ENCODE measurements around the gene TREML1. TPM values are rescaled to one million over a fixed set of nuclear protein-coding genes. Genes with fewer than 3 reads are reported as not detected.

Gene TREML1
- polyA plus RNA-seq, 1 experiment = not detected

DNA sequence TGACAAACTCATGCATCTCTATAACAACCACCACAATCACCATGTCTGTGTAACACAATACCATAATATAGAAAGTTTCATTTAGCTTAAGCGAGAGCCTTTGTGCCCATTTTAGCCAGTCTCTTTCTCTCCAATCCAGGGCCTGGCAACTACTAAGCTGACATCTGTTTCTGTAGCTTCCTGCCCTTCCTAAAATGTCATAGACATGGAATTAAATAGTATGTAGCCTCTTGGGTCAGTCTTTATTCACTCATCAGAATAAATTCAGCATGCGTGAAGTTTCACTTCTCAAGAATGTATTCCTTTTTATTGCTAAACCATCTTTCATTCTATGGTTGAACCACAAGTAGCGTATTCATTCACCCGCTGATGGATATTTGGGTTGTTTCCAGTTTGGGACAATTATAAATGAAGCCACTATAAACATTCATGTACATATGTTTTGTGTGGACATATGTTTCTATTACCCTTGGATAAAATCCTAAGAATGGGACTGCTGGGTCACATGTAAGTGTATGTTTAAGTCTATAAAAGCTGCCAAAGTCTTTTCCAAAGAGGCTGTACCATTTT lies 10.5 kb upstream of the TREML1 start:
- no peak for DNase-seq (ENCODE audit: low read depth, low spot score)
- CTCF ChIA-PET = interaction anchor here (0.7 kb wide), 1 partner anchor 16 kb away, joined by 3 read pairs; no protein-coding TSS in a partner anchor
- TF ChIP-seq, protein P1, sequence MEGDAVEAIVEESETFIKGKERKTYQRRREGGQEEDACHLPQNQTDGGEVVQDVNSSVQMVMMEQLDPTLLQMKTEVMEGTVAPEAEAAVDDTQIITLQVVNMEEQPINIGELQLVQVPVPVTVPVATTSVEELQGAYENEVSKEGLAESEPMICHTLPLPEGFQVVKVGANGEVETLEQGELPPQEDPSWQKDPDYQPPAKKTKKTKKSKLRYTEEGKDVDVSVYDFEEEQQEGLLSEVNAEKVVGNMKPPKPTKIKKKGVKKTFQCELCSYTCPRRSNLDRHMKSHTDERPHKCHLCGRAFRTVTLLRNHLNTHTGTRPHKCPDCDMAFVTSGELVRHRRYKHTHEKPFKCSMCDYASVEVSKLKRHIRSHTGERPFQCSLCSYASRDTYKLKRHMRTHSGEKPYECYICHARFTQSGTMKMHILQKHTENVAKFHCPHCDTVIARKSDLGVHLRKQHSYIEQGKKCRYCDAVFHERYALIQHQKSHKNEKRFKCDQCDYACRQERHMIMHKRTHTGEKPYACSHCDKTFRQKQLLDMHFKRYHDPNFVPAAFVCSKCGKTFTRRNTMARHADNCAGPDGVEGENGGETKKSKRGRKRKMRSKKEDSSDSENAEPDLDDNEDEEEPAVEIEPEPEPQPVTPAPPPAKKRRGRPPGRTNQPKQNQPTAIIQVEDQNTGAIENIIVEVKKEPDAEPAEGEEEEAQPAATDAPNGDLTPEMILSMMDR (IDR thresholded peaks at IDR 0.05; ENCODE audit: low read depth, low read length) = no peak

DNA sequence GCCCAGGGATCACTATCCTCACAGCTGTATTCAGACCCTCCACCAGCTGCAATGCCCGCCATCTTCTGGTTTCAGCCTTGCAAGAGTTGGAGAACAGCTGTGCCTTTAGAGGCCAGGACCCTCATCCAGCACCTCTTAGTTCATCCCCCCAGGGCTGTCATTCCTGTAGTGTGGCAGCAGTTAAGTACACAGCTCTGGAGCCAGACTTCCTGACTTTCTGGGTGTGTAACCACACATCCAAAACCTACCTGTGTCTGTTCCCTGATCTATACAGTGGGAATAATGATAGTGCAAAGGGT lies 9.2 kb upstream of the TREML1 start:
- Histone ChIP-seq H3K4me3 (ENCODE audit: low read depth, low read length) (no peak overlapping the region), H3K27ac (ENCODE audit: low read depth, low read length) (no peak overlapping the region), H3K27me3 (ENCODE audit: control insufficient read depth, insufficient read depth, low read length) (peaks cover 6% of the 10 kb centered on the region), H3K9me3 (ENCODE audit: control insufficient read depth, insufficient read depth, low read length) (no peaks in the 10 kb centered on the region; the same call in 1 of the 2 replicates)
- CTCF ChIA-PET = no interaction called here
- DNase-seq (ENCODE audit: low read depth, low spot score) = no peak
- POLR2A ChIA-PET = no interaction called here
- TF ChIP-seq, protein P1 (IDR thresholded peaks at IDR 0.05; ENCODE audit: low read depth, low read length) = no peak

More for the DNA sequence above, 10.5 kb upstream of the TREML1 start:
- POLR2A ChIA-PET = no interaction called here
- Histone ChIP-seq H3K27ac (ENCODE audit: low read depth, low read length) (no peak overlapping the region), H3K9me3 (ENCODE audit: control insufficient read depth, insufficient read depth, low read length) (no peaks in the 10 kb centered on the region; the same call in 1 of the 2 replicates), H3K4me3 (ENCODE audit: low read depth, low read length) (no peak overlapping the region), H3K27me3 (ENCODE audit: control insufficient read depth, insufficient read depth, low read length) (peaks cover 6% of the 10 kb centered on the region)

DNA sequence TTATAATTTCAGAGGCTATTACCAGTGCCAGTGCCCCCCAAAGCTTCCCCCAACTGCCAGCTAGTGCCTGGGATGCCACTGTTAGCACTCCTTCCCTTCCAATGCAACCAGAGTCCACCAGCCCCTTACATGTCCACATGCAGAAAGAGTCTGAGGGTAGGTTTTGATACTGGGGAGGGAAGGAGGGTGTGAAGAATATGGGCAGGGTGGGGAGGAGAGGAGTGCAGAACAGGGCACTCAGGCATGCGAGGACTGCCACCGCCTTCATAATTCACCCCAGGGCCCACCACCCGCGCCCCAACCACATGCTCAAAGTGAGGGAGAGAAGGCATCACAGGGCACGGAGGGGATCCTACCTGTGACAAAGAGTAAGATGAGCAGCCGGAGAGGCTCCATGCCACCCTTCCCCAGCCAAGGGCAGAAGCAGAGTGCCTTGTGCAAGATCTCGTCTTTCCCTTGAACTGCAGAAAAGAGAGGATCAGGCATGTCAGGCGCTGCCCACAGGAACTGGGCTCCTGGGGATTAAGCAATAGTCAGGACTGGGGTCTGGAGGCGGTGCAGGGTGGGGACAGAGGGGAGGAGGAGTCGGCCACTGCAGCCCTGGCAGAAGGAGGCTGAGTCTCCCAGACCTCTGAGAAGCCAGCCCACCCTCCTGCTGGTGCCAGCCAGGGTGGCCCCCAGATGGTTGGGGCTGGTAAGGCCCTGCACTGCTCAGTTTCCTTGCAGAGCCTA lies 8.7 kb upstream of the TREML1 start, which contains the start of gene TREM2:
Gene TREM2 (minus strand): TSS at position 430 of the 732 bp plus-strand sequence. CDS start 34 bp downstream, at position 396.
- ChIA-PET CTCF (no interaction called here), POLR2A (no interaction called here)
- TF ChIP-seq, protein P1 (IDR thresholded peaks at IDR 0.05; ENCODE audit: low read depth, low read length) = no peak
- DNase-seq (ENCODE audit: low read depth, low spot score) = no peak
- Histone ChIP-seq H3K27me3 (ENCODE audit: control insufficient read depth, insufficient read depth, low read length) (peaks cover 6% of the 10 kb centered on the region), H3K27ac (ENCODE audit: low read depth, low read length) (no peak within 1 kb of the TSS), H3K9me3 (ENCODE audit: control insufficient read depth, insufficient read depth, low read length) (no peaks in the 10 kb centered on the region; the same call in 1 of the 2 replicates), H3K4me3 (ENCODE audit: low read depth, low read length) (no peak within 1 kb of the TSS)

DNA sequence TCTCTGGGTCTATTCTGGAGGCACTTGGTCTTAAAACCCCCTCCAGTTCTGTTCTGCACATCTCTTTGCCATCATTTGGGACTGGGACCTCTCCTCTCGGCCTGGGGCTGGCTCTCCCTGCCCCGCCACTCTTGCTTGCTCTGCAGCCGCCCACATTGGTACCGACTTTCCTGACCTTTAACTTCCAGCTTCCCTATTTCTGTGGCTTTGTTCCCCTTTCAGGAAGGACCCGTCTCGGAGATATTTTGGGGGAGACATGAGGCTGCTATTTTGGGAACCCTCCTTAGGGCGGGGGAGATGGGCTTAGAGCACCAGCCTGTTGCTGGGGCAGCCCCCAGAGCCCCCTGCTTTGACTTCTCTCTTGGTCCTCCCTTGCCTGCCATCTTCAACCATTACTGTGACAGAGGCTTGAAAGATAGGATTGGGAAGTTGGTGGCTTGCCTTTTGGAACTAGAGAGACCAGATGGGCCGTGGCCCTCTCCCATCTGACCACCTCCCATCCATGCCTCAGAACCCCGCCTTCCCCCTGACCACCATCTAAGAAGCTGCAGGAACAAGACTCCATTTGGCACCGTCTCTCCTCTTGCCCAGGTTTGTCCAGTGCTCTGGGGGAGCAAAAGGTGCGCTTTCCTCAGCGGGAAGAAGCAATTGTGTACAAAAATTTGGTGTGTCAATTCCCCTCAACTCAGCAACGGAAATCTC lies 7.9 kb upstream of the TREML1 start:
- POLR2A ChIA-PET = no interaction called here
- DNase-seq (ENCODE audit: low read depth, low spot score) = no peak
- Histone ChIP-seq H3K4me3 (ENCODE audit: low read depth, low read length) (no peak overlapping the region), H3K27ac (ENCODE audit: low read depth, low read length) (no peak overlapping the region), H3K9me3 (ENCODE audit: control insufficient read depth, insufficient read depth, low read length) (no peaks in the 10 kb centered on the region; the same call in 1 of the 2 replicates), H3K27me3 (ENCODE audit: control insufficient read depth, insufficient read depth, low read length) (peaks cover 6% of the 10 kb centered on the region)
- TF ChIP-seq, protein P1 (IDR thresholded peaks at IDR 0.05; ENCODE audit: low read depth, low read length) = no peak
- CTCF ChIA-PET = interaction anchor here (1.0 kb wide), 1 partner anchor 20 kb away, joined by 3 read pairs; no protein-coding TSS in a partner anchor
